Caco-2 (cell line): ENCODE data around the gene MRC2. TPM values are rescaled to one million over a fixed set of nuclear protein-coding genes. Genes with fewer than 3 reads are reported as not detected.

Experiments used
- BruUV-seq: library from RNA; stranded (reverse); fragments of 400-500 nt; replicated peaks from 2 replicates; lab custom pipeline; 2021; lab: Mats Ljungman, UMichigan
- CTCF ChIA-PET: fragments of 300-600 bp; sonication (Branson Sonifier 250); formaldehyde crosslinking; loops from one replicate; lab custom pipeline; 2022; ENCODE audit warnings: antibody characterized with exemption; lab: Charles Lee
- POLR2A ChIA-PET: fragments of 300-600 bp; sonication (Branson Sonifier 250); formaldehyde crosslinking; loops from one replicate; lab custom pipeline; 2022; ENCODE audit warnings: antibody characterized with exemption; lab: Charles Lee
- DNase-seq, 2 experiments: peaks; one replicate each; pipeline versions ENCODE4 v3.0.0 to v3.0.0-alpha.2; 2020 to 2022
- H3K27me3 ChIP-seq: replicated peaks from 2 replicates; pipeline ENCODE4 v1.6.0; 2011; ENCODE audit warnings: low read length; ENCODE audit not compliant: control insufficient read depth, insufficient read depth
- H3K36me3 ChIP-seq: 2 replicates; pipeline ENCODE4 v1.5.1; 2011; ENCODE audit warnings: low read length; ENCODE audit not compliant: control insufficient read depth, insufficient read depth
- H3K4me1 ChIP-seq: fragments of 250-450 bp; sonication (Bioruptor Pico); 2 replicates; pipeline ENCODE4 v1.5.1; 2020; ENCODE audit warnings: mild to moderate bottlenecking
- H3K4me3 ChIP-seq: 2 replicates; pipeline ENCODE4 v1.5.1; 2011; ENCODE audit warnings: low read depth, mild to moderate bottlenecking, control low read depth, low read length
- H3K9me3 ChIP-seq: fragments of 250-450 bp; sonication (Bioruptor Pico); 2 replicates; pipeline ENCODE4 v1.5.1; 2020; ENCODE audit warnings: mild to moderate bottlenecking, moderate library complexity
- H3K27ac Mint-ChIP-seq: one replicate; pipeline ENCODE4 v1.8.0; 2022; ENCODE audit warnings: mixed read lengths; ENCODE audit not compliant: unreplicated experiment
- H3K27me3 Mint-ChIP-seq: one replicate; pipeline ENCODE4 v1.8.0; 2022; ENCODE audit warnings: mixed read lengths; ENCODE audit not compliant: insufficient read depth, unreplicated experiment
- H3K36me3 Mint-ChIP-seq: one replicate; pipeline ENCODE4 v1.8.0; 2022; ENCODE audit warnings: mild to moderate bottlenecking, mixed read lengths; ENCODE audit not compliant: insufficient read depth, unreplicated experiment
- H3K4me1 Mint-ChIP-seq: one replicate; pipeline ENCODE4 v1.8.0; 2022; ENCODE audit warnings: low read depth, mixed read lengths; ENCODE audit not compliant: unreplicated experiment
- H3K4me3 Mint-ChIP-seq: one replicate; pipeline ENCODE4 v1.8.0; 2022; ENCODE audit warnings: mild to moderate bottlenecking, moderate library complexity, mixed read lengths; ENCODE audit not compliant: unreplicated experiment
- H3K9me3 Mint-ChIP-seq: one replicate; pipeline ENCODE4 v1.8.0; 2022; ENCODE audit warnings: mixed read lengths; ENCODE audit not compliant: unreplicated experiment
- CTCF ChIP-seq, 2 experiments: fragments of 200-600 bp in 1 of 2; IDR thresholded peaks; 1 replicate in 1 of 2; 2 replicates in 1 of 2; pipeline versions ENCODE4 v1.5.1 to v1.8.0; 2011 to 2022; ENCODE audit warnings: antibody characterized with exemption in 1 of 2, control low read depth in 1 of 2, inconsistent platforms in 1 of 2, low read depth in 1 of 2, low read length in 1 of 2, mild to moderate bottlenecking in 1 of 2, moderate library complexity in 1 of 2; ENCODE audit not compliant: insufficient read depth in 1 of 2, severe bottlenecking in 1 of 2, unreplicated experiment in 1 of 2
- intact Hi-C: fragments of 100-400 bp; cut with micrococcal nuclease; formaldehyde crosslinking; loops from one replicate; pipeline ENCODE4 v1.10.0; 2022; ENCODE audit not compliant: unreplicated experiment
- total RNA-seq: library from RNA; stranded (reverse); gene quantifications from 2 replicates; pipeline ENCODE4 v1.2.3, GENCODE V29; 2022

The MRC2 gene
- total RNA-seq, 1 experiment from 2014 or later: 7.0 TPM

DNA sequence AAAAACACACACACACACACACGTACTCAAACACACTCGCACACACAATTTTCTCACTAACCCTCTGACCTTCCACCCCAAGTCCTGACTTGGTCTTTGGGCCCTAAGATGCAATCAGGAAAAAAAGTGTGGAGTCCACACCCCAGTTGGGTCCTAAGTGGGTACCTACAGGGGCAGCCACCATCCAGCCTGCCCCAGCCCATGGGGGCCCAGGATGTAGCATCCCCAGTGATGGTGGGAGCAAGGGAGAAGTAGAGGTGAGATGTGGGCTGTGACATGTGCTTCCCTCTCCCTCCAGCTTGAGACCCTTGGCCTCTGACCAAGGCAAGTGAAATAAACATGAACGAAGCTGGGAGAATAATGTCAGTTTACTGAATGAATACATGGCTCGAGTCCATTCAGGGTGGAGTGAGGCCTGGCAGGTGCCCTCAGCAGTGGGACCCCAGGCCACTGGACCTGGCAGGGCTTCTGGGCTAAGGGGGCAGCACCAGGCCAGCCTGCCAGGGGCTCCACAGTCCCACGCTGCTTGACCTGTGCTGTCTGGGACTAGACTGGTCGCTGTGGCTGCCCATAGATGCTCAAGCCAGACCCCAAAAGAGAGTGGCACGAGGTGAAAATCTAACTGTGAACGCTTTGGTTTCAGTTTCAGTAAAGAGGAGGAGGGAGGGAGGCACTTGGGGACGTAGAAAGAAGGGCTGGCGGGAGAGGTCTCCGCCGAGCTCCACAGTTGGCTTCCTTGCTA, 73.7 kb downstream of the MRC2 start:
- ChIA-PET CTCF (no interaction called here), POLR2A (no interaction called here)
- Mint-ChIP-seq H3K4me1 (no peaks in the 10 kb centered on the region), H3K9me3 (no peaks in the 10 kb centered on the region), H3K27me3 (peaks cover 21% of the 10 kb centered on the region), H3K4me3 (no peak overlapping the region), H3K36me3 (no peaks in the 10 kb centered on the region), H3K27ac (no peak overlapping the region)
- intact Hi-C loops: loop anchor here (5.0 kb wide), 1 partner anchor 706 kb away; no protein-coding TSS in a partner anchor
- DNase-seq: no peak
- no peaks in the 10 kb centered on the region for H3K9me3 ChIP-seq
- no peak for TF ChIP-seq CTCF (IDR thresholded peaks at IDR 0.05; ENCODE audit: insufficient read depth in 1 of 2, low read depth in 1 of 2, low read length in 1 of 2, severe bottlenecking in 1 of 2, unreplicated experiment in 1 of 2)
- peaks cover 14% of the 10 kb centered on the region for H3K4me1 ChIP-seq
- BruUV-seq: no TSS peak
- no peak overlapping the region for H3K4me3 ChIP-seq
- peaks cover 9% of the 10 kb centered on the region for H3K27me3 ChIP-seq
- no peaks in the 10 kb centered on the region for H3K36me3 ChIP-seq

DNA sequence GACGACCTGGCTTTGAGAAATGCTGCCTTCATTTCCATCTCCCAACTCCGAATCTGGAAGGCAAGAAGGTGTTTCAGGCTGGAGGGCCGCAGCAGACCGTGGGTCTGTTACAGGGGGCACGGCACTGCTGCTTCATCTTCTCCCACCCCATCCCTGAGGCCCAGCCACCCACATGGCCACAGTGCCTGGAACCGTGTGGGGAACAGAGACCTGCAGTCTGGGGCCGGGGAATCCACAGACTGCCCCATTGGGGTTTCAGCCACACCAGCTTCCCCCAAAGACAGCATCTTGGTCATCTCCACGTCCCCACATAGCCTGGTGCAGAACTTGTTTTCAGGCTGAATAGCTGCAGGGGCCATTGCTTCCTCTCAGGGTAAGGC, 74.2 kb downstream of the MRC2 start:
- Mint-ChIP-seq H3K4me1 (no peaks in the 10 kb centered on the region), H3K27me3 (peaks cover 25% of the 10 kb centered on the region), H3K9me3 (no peaks in the 10 kb centered on the region), H3K36me3 (no peaks in the 10 kb centered on the region), H3K27ac (no peak overlapping the region), H3K4me3 (no peak overlapping the region)
- Histone ChIP-seq H3K27me3 (peaks cover 9% of the 10 kb centered on the region), H3K4me3 (no peak overlapping the region), H3K4me1 (peaks cover 14% of the 10 kb centered on the region), H3K36me3 (no peaks in the 10 kb centered on the region), H3K9me3 (no peaks in the 10 kb centered on the region)
- BruUV-seq: no TSS peak
- POLR2A ChIA-PET: no interaction called here
- intact Hi-C loops: loop anchor here (5.0 kb wide), 1 partner anchor 706 kb away; no protein-coding TSS in a partner anchor
- no peak for DNase-seq
- TF ChIP-seq CTCF (IDR thresholded peaks at IDR 0.05; ENCODE audit: insufficient read depth in 1 of 2, low read depth in 1 of 2, low read length in 1 of 2, severe bottlenecking in 1 of 2, unreplicated experiment in 1 of 2): no peak
- CTCF ChIA-PET: no interaction called here

DNA sequence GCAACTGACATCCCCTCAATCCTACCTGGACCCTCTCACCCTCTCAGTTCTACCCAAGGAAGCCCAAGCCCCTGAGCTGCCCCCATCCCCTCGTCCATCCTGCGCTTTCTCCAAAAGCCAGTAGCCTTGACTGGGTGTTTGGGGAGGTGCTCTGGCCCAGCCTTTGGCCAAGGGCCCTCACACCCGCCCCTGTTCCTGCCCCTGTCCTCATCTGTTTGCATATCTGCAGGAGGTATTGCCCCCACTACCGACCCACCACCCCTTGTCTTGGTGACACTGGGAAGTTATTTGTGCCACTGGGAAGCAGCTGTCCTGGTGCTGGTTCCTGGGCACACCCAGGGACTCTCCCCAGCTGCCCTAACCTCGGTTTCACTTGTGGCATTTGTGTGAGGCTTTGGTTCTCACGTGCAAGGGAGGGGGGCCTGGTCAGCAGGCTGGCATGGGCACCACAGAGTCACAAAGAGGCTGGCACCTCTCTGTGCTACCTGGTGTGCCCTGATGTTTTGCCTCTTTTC, 75.3 kb downstream of the MRC2 start:
- CTCF ChIA-PET: no interaction called here

More for the DNA sequence above, 75.3 kb downstream of the MRC2 start:
- no peaks in the 10 kb centered on the region for H3K4me1 Mint-ChIP-seq
- Histone ChIP-seq H3K27me3 (peaks cover 9% of the 10 kb centered on the region), H3K36me3 (no peaks in the 10 kb centered on the region), H3K4me1 (peaks cover 14% of the 10 kb centered on the region), H3K9me3 (no peaks in the 10 kb centered on the region), H3K4me3 (no peak overlapping the region)
- H3K27ac Mint-ChIP-seq: no peak overlapping the region
- DNase-seq: no peak
- no TSS peak for BruUV-seq
- TF ChIP-seq CTCF (IDR thresholded peaks at IDR 0.05; ENCODE audit: insufficient read depth in 1 of 2, low read depth in 1 of 2, low read length in 1 of 2, severe bottlenecking in 1 of 2, unreplicated experiment in 1 of 2): no peak
- intact Hi-C loops: loop anchor here (1.0 to 5.0 kb wide), 2 partner anchors 265 to 704 kb away; no protein-coding TSS in a partner anchor
- no peaks in the 10 kb centered on the region for H3K9me3 Mint-ChIP-seq
- peaks cover 32% of the 10 kb centered on the region for H3K27me3 Mint-ChIP-seq
- no peaks in the 10 kb centered on the region for H3K36me3 Mint-ChIP-seq
- no peak overlapping the region for H3K4me3 Mint-ChIP-seq
- POLR2A ChIA-PET: no interaction called here
